WI38 (cell line): ENCODE data around the gene TAS2R5.

ENCODE experiments used
- H3K4me3 ChIP-seq: 2 replicates; pipeline ENCODE4 v1.5.1; 2011; ENCODE audit warnings: low read depth, mild to moderate bottlenecking, control low read depth, low read length
- TF ChIP-seq, protein P1 (sequence below): IDR thresholded peaks from 2 replicates; pipeline ENCODE4 v1.5.1; 2012; ENCODE audit warnings: low read depth, mild to moderate bottlenecking, control low read depth, low read length

The TAS2R5 gene

DNA sequence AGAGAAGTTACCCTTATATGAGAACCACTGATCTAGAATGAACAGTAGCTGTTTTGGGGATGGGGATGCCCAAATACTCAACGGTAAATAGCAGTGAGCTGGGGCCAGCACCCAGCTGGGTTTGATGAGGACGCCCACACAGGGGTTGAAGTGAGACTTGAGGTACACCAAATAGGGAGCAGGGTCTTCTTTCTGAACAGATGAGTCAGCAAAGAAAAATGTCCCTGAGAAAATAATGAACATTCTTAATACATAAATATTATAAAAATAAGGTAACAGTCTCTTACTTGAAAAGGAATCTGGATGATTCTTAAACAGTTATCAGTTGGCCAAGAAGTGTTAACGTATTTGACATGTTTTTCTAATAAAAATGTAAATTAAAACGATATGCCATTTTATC is 49.2 kb downstream of the TAS2R5 start:
- TF ChIP-seq, protein P1, sequence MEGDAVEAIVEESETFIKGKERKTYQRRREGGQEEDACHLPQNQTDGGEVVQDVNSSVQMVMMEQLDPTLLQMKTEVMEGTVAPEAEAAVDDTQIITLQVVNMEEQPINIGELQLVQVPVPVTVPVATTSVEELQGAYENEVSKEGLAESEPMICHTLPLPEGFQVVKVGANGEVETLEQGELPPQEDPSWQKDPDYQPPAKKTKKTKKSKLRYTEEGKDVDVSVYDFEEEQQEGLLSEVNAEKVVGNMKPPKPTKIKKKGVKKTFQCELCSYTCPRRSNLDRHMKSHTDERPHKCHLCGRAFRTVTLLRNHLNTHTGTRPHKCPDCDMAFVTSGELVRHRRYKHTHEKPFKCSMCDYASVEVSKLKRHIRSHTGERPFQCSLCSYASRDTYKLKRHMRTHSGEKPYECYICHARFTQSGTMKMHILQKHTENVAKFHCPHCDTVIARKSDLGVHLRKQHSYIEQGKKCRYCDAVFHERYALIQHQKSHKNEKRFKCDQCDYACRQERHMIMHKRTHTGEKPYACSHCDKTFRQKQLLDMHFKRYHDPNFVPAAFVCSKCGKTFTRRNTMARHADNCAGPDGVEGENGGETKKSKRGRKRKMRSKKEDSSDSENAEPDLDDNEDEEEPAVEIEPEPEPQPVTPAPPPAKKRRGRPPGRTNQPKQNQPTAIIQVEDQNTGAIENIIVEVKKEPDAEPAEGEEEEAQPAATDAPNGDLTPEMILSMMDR: no peak
- no peak overlapping the region for H3K4me3 ChIP-seq

DNA sequence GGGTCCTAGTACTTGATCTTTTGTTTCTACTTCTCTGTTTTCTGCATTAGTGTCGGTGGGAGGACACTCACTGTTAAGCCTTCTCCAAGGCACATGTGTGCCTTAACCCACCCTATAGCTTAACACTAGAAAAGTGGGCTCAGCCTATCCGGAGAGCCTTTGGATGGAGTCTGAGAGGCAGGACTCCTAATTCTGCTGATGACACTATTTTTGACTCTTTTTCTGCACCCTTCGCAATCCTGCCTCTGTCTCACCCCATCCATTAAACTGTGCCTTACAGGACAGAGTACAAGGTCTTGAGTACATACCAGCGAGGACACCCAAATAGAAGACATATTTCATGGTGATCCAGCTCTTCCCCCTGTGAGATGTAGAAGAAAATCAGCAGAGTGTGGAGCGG is 50.7 kb downstream of the TAS2R5 start:
- no peak overlapping the region for H3K4me3 ChIP-seq
- TF ChIP-seq, protein P1: no peak
